Measurements from ENCODE around the gene R3HDM1.
"Not testable (repeated sequence)": the region's sequence is repeated elsewhere in the genome, so short reads cannot be mapped to it uniquely, and the experiment has no call there.

The R3HDM1 gene

GRCh38 chr2:135531231-135532197, at the start of gene R3HDM1:
R3HDM1 (plus strand) TSS chr2:135531484; CDS start chr2:135604846, 73,362 bp downstream.
- peaks cover 8% of the 10 kb centered on the region for H3K4me1 Mint-ChIP-seq
- peak in 1 of 3 experiments; percentile 25 for TF ChIP-seq CTCF (IDR thresholded peaks at IDR 0.05; ENCODE audit: unreplicated experiment in 3 of 3)
- H3K9me3 Mint-ChIP-seq = no peaks in the 10 kb centered on the region
- H3K27ac Mint-ChIP-seq = peak within 1 kb of the TSS in 2 of 3 experiments; percentile 44 to 91
- peaks cover 16% of the 10 kb centered on the region for H3K36me3 Mint-ChIP-seq (ENCODE audit: low read depth)
- no peaks in the 10 kb centered on the region for H3K27me3 Mint-ChIP-seq (ENCODE audit: low read depth)
- H3K4me3 Mint-ChIP-seq = no peak within 1 kb of the TSS

- H3K9me3 Mint-ChIP-seq = peaks cover 54% of the 10 kb centered on the region
- no peaks in the 10 kb centered on the region for H3K27me3 Mint-ChIP-seq (ENCODE audit: low read depth)
- no peak for TF ChIP-seq CTCF (IDR thresholded peaks at IDR 0.05; ENCODE audit: unreplicated experiment in 3 of 3)
- H3K36me3 Mint-ChIP-seq (ENCODE audit: low read depth) = peaks cover 61% of the 10 kb centered on the region
- H3K27ac Mint-ChIP-seq = no peak overlapping the region
- H3K4me3 Mint-ChIP-seq = no peak overlapping the region
- no peaks in the 10 kb centered on the region for H3K4me1 Mint-ChIP-seq
Observed at GRCh38 chr2:135485441-135485840, 45.8 kb upstream of the R3HDM1 start.

- TF ChIP-seq CTCF (IDR thresholded peaks at IDR 0.05; ENCODE audit: unreplicated experiment in 3 of 3) = no peak
- Mint-ChIP-seq H3K4me3 (no peak overlapping the region), H3K9me3 (peaks cover 44% of the 10 kb centered on the region), H3K36me3 (ENCODE audit: low read depth) (peaks cover 69% of the 10 kb centered on the region), H3K27me3 (ENCODE audit: low read depth) (no peaks in the 10 kb centered on the region), H3K27ac (no peak overlapping the region), H3K4me1 (no peaks in the 10 kb centered on the region)
Observed at GRCh38 chr2:135490376-135490775, 40.9 kb upstream of the R3HDM1 start.

GRCh38 chr2:135494503-135494902, 36.8 kb upstream of the R3HDM1 start:
- H3K9me3 Mint-ChIP-seq = peaks cover 28% of the 10 kb centered on the region
- H3K4me3 Mint-ChIP-seq = no peak overlapping the region

GRCh38 chr2:135494917-135495316, 36.4 kb upstream of the R3HDM1 start:
- Mint-ChIP-seq H3K36me3 (ENCODE audit: low read depth) (peaks cover 66% of the 10 kb centered on the region), H3K4me3 (no peak overlapping the region), H3K27ac (no peak overlapping the region), H3K27me3 (ENCODE audit: low read depth) (no peaks in the 10 kb centered on the region), H3K4me1 (no peaks in the 10 kb centered on the region), H3K9me3 (peaks cover 27% of the 10 kb centered on the region)
- no peak for TF ChIP-seq CTCF (IDR thresholded peaks at IDR 0.05; ENCODE audit: unreplicated experiment in 3 of 3)

More at GRCh38 chr2:135494503-135494902, 36.8 kb upstream of the R3HDM1 start:
- Mint-ChIP-seq H3K27ac (no peak overlapping the region), H3K4me1 (no peaks in the 10 kb centered on the region), H3K36me3 (ENCODE audit: low read depth) (peaks cover 66% of the 10 kb centered on the region), H3K27me3 (ENCODE audit: low read depth) (no peaks in the 10 kb centered on the region)
- no peak for TF ChIP-seq CTCF (IDR thresholded peaks at IDR 0.05; ENCODE audit: unreplicated experiment in 3 of 3)

- not testable (repeated sequence) for H3K4me1 Mint-ChIP-seq; H3K27me3 Mint-ChIP-seq (ENCODE audit: low read depth); H3K27ac Mint-ChIP-seq; H3K4me3 Mint-ChIP-seq
- peaks cover 78% of the 10 kb centered on the region for H3K36me3 Mint-ChIP-seq (ENCODE audit: low read depth)
- peaks cover 23% of the 10 kb centered on the region for H3K9me3 Mint-ChIP-seq
Observed at GRCh38 chr2:135498588-135498987, 32.7 kb upstream of the R3HDM1 start.

Measured in nephron (organoid).